H1 (cell line): ENCODE data around the gene UBL4B. TPM values are rescaled to one million over a fixed set of nuclear protein-coding genes. Genes with fewer than 3 reads are reported as not detected.

Experiments used
- BACH1 ChIP-seq: IDR thresholded peaks from 2 replicates; pipeline ENCODE4 v1.6.1; 2012; ENCODE audit warnings: low read length, improper control_type of control experiment
- CBX8 ChIP-seq: fragments of 300-800, 300-1000 bp; sonication (generic); IDR thresholded peaks from 2 replicates; pipeline ENCODE4 v1.7.1; 2016; ENCODE audit warnings: low read depth, low read length, borderline replicate concordance
- CHD1 ChIP-seq: IDR thresholded peaks from 2 replicates; pipeline ENCODE4 v1.6.1; 2012; ENCODE audit warnings: low read depth, low read length, improper control_type of control experiment
- CREB1 ChIP-seq: IDR thresholded peaks from 2 replicates; pipeline ENCODE4 v1.6.1; 2012; ENCODE audit warnings: inconsistent platforms
- CTBP2 ChIP-seq: IDR thresholded peaks from 2 replicates; pipeline ENCODE4 v1.7.0; 2011; ENCODE audit warnings: borderline replicate concordance, mild to moderate bottlenecking, moderate library complexity, mixed read lengths, low read length; ENCODE audit not compliant: insufficient read depth, insufficient read length
- CTCF ChIP-seq, 3 experiments: IDR thresholded peaks; 1 replicate in 2 of 3; 2 replicates in 1 of 3; pipeline versions ENCODE4 v1.5.1 to v1.6.1; 2011; ENCODE audit warnings: low read length in 3 of 3, mild to moderate bottlenecking in 3 of 3, inconsistent platforms in 2 of 3, low read depth in 1 of 3, moderate library complexity in 1 of 3; ENCODE audit not compliant: insufficient read depth in 1 of 3; ENCODE audit errors: control extremely low read depth in 1 of 3
- EP300 ChIP-seq, 2 experiments: IDR thresholded peaks; 1 replicate in 1 of 2; 2 replicates in 1 of 2; pipeline ENCODE4 v1.6.1; 2011 to 2012; ENCODE audit warnings: low read depth in 2 of 2, low read length in 2 of 2, mild to moderate bottlenecking in 2 of 2, borderline replicate concordance in 1 of 2, inconsistent platforms in 1 of 2, moderate library complexity in 1 of 2
- EZH2 ChIP-seq: fragments of 200-600 bp; sonication (generic); IDR thresholded peaks from 2 replicates; pipeline ENCODE4 v1.7.1; 2012; ENCODE audit warnings: low read depth, mild to moderate bottlenecking, moderate library complexity, low read length, inconsistent platforms; ENCODE audit not compliant: severe bottlenecking
- JUN ChIP-seq: IDR thresholded peaks from 2 replicates; pipeline ENCODE4 v1.6.1; 2011; ENCODE audit warnings: low read depth, mild to moderate bottlenecking, improper control_type of control experiment, low read length
- KDM4A ChIP-seq: IDR thresholded peaks from one replicate; pipeline ENCODE4 v1.7.1; 2012; ENCODE audit warnings: low read depth, mild to moderate bottlenecking, moderate library complexity, low read length, inconsistent platforms; ENCODE audit not compliant: severe bottlenecking
- KDM5A ChIP-seq: fragments of 200-600 bp; IDR thresholded peaks from 2 replicates; pipeline ENCODE4 v1.7.1; 2012; ENCODE audit warnings: mild to moderate bottlenecking, low read length, inconsistent platforms, mixed read lengths
- NANOG ChIP-seq: IDR thresholded peaks from 2 replicates; pipeline ENCODE4 v1.6.1; 2011; ENCODE audit warnings: low read length, low read depth, mild to moderate bottlenecking, inconsistent platforms; ENCODE audit not compliant: insufficient read depth, poor library complexity, severe bottlenecking
- POU5F1 ChIP-seq: IDR thresholded peaks from 2 replicates; pipeline ENCODE4 v1.6.1; 2011; ENCODE audit warnings: low read depth, mild to moderate bottlenecking, low read length, moderate library complexity
- RAD21 ChIP-seq, 2 experiments: IDR thresholded peaks in 1 of 2; conservative IDR thresholded peaks in 1 of 2; 2 replicates each; pipeline ENCODE4 v1.6.1; 2011; ENCODE audit warnings: low read depth in 2 of 2, low read length in 2 of 2, improper control_type of control experiment in 1 of 2, inconsistent platforms in 1 of 2, mild to moderate bottlenecking in 1 of 2, moderate library complexity in 1 of 2
- SIX5 ChIP-seq: IDR thresholded peaks from 2 replicates; pipeline ENCODE4 v1.6.1; 2011; ENCODE audit warnings: mild to moderate bottlenecking, low read depth, low read length
- SRF ChIP-seq: IDR thresholded peaks from 2 replicates; pipeline ENCODE4 v1.6.1; 2011; ENCODE audit warnings: mild to moderate bottlenecking, low read depth, low read length, moderate library complexity
- TAF7 ChIP-seq: optimal IDR thresholded peaks from 2 replicates; pipeline ENCODE3; 2011; ENCODE audit warnings: low read depth, mild to moderate bottlenecking, inconsistent platforms, low read length, moderate library complexity, borderline replicate concordance
- USF2 ChIP-seq: IDR thresholded peaks from 2 replicates; pipeline ENCODE4 v1.6.1; 2011; ENCODE audit warnings: low read length, improper control_type of control experiment
- ZNF274 ChIP-seq: IDR thresholded peaks from 2 replicates; pipeline ENCODE4 v1.7.0; 2012; ENCODE audit warnings: low read length, borderline replicate concordance; ENCODE audit errors: extremely low read depth
- polyA plus RNA-seq, 7 experiments: library from polyadenylated mRNA; depleted of rRNA in 3 of 7; stranded (reverse) in 5 of 7; unstranded in 2 of 7; fragments of >200 nt in 5 of 7; fragments of 200-250 nt in 2 of 7; gene quantifications; 1 replicate in 5 of 7; 2 replicates in 1 of 7; 4 replicates in 1 of 7; pipeline versions ENCODE4 v1.2.1 to v1.2.3, GENCODE V29; 2011 to 2013; ENCODE audit warnings: missing spikeins in 2 of 7, mixed read lengths in 2 of 7
- total RNA-seq: library from RNA; stranded (reverse); fragmentation: NEBNext Ultra II Directional; extraction: Animal tissue kit (Norgen Biotek cat#: 25700); gene quantifications from 2 replicates; pipeline ENCODE4 v1.2.1, GENCODE V29; 2021

Gene UBL4B
- total and polyA plus RNA-seq, 2 of the 8 experiments (the other 6 are each of a cell fraction or from before 2014, with no cell fraction given), result 0.11 TPM; not detected in 1

- TF ChIP-seq JUN, result no peak
- TF ChIP-seq KDM5A, result no peak
- peak; percentile 27; the same call in 1 of the 2 replicates for TF ChIP-seq USF2
- TF ChIP-seq EZH2, result no peak
- no peak for TF ChIP-seq CHD1
- no peak for TF ChIP-seq EP300 (IDR thresholded peaks at IDR 0.05; ENCODE audit: borderline replicate concordance in 1 of 2, low read depth in 2 of 2, low read length in 2 of 2)
- TF ChIP-seq KDM4A, result no peak
- no peak for TF ChIP-seq SIX5
- TF ChIP-seq NANOG, result no peak
- TF ChIP-seq CTBP2, result no peak
- TF ChIP-seq RAD21 (IDR thresholded peaks at IDR 0.05 in 1 of 2, conservative IDR thresholded peaks at IDR 0.05 in 1 of 2; ENCODE audit: low read depth in 2 of 2, low read length in 2 of 2), result peak; percentile 89 to 91
- TF ChIP-seq BACH1, result no peak
- no peak for TF ChIP-seq CBX8
- no peak for TF ChIP-seq ZNF274
- TF ChIP-seq SRF, result no peak
- peak; percentile 53; the same call in 1 of the 2 replicates for TF ChIP-seq CREB1
- peak; percentile 91 to 99 (median 97) for TF ChIP-seq CTCF (IDR thresholded peaks at IDR 0.05; ENCODE audit: control extremely low read depth in 1 of 3, insufficient read depth in 1 of 3, low read depth in 1 of 3, low read length in 3 of 3)
- TF ChIP-seq POU5F1, result no peak
- no peak for TF ChIP-seq TAF7
Observed at GRCh38 chr1:110106013-110106941, 6.0 kb upstream of the UBL4B start (continued).
